ENCODE data around the gene MACROD2. TPM values are rescaled to one million over a fixed set of nuclear protein-coding genes. Genes with fewer than 3 reads are reported as not detected.

MACROD2 gene
- polyA plus RNA-seq, 2 of the 4 experiments (the other 2 are of a cell fraction), result 0.96 to 1.3 TPM

DNA sequence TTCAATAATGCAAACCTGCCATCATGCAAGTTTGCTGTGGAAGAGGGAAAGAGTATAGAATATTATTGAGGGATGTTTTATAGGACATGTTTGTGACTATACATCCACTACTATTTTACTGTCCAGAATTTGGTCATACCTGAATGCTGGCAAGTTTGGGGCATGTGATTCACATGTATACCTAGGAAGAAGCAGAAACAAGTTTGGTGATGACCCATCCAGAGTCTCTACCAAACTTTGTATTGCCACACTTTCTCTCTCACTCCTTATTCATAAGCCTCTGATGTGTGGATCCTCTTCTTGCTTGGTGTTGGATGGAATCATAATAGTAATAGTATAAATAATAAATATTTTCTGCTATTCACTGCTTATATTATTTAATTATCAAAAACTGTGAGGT lies 450.6 kb downstream of the MACROD2 start:
- FAIRE-seq, result no peak

GRCh38 chr20:14446446-14446845 lies 451.1 kb downstream of the MACROD2 start:
- no peak for TF ChIP-seq MYC (IDR thresholded peaks at IDR 0.05; ENCODE audit: borderline replicate concordance, low read length)
- TF ChIP-seq GATA3 (IDR thresholded peaks at IDR 0.05; ENCODE audit: borderline replicate concordance), result no peak
- no peak for TF ChIP-seq CHD4 (IDR thresholded peaks at IDR 0.05; ENCODE audit: borderline replicate concordance)
- TF ChIP-seq ESRRA (IDR thresholded peaks at IDR 0.05; ENCODE audit: borderline replicate concordance, low read length), result no peak
- TF ChIP-seq MAFK (IDR thresholded peaks at IDR 0.05; ENCODE audit: partially characterized antibody), result no peak
- ChIA-PET CTCF (no interaction called here), POLR2A (no interaction called here)
- Histone ChIP-seq H3K4me3 (no peak overlapping the region), H3K4me1 (peaks cover 24% of the 10 kb centered on the region), H3K27ac (no peak overlapping the region), H3K4me2 (no peak overlapping the region), H3K9me3 (no peaks in the 10 kb centered on the region)
- DNase-seq (ENCODE audit: low read depth in 1 of 2, low spot score in 1 of 2), result no peak
- FAIRE-seq, result no peak
- ATAC-seq, result no peak

More for the DNA sequence above, 450.6 kb downstream of the MACROD2 start:
- ChIA-PET CTCF (no interaction called here), POLR2A (no interaction called here)
- no peak for DNase-seq (ENCODE audit: low read depth in 1 of 2, low spot score in 1 of 2)
- TF ChIP-seq PBX3 (IDR thresholded peaks at IDR 0.05), result no peak
- no peak for TF ChIP-seq NFE2L2 (conservative IDR thresholded peaks at IDR 0.05; ENCODE audit: low read length)
- TF ChIP-seq ESRRA (IDR thresholded peaks at IDR 0.05; ENCODE audit: borderline replicate concordance, low read length), result no peak
- TF ChIP-seq EHF (CRISPR knock-in tag; IDR thresholded peaks at IDR 0.05), result no peak
- TF ChIP-seq ATOH8 (CRISPR knock-in tag; IDR thresholded peaks at IDR 0.05; ENCODE audit: low read depth), result no peak
- no peak for TF ChIP-seq BHLHE40 (IDR thresholded peaks at IDR 0.05; ENCODE audit: low read depth, low read length)
- no peak for TF ChIP-seq RFX5 (IDR thresholded peaks at IDR 0.05)
- TF ChIP-seq, protein P1, sequence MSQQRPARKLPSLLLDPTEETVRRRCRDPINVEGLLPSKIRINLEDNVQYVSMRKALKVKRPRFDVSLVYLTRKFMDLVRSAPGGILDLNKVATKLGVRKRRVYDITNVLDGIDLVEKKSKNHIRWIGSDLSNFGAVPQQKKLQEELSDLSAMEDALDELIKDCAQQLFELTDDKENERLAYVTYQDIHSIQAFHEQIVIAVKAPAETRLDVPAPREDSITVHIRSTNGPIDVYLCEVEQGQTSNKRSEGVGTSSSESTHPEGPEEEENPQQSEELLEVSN (IDR thresholded peaks at IDR 0.05; ENCODE audit: borderline replicate concordance, low read depth), result no peak
- TF ChIP-seq FOSL2 (IDR thresholded peaks at IDR 0.05), result no peak
- no peak for TF ChIP-seq FOSL2 (CRISPR knock-in tag; IDR thresholded peaks at IDR 0.05)
- Histone ChIP-seq H3K9me3 (no peaks in the 10 kb centered on the region), H3K4me3 (no peak overlapping the region), H3K4me1 (peaks cover 24% of the 10 kb centered on the region), H3K27ac (0 out of 6 replicates have a peak overlapping the region, but pooled peaks of 1 of the 2 experiments have one; percentile 8), H3K4me2 (no peak overlapping the region)
- ATAC-seq, result no peak

- FAIRE-seq, result peak; percentile 91
- Histone ChIP-seq H3K4me1 (peaks cover 24% of the 10 kb centered on the region), H3K27ac (no peak overlapping the region), H3K9me3 (no peaks in the 10 kb centered on the region), H3K4me2 (peak overlapping the region; percentile 23; the same call in 2 of the 3 replicates), H3K4me3 (no peak overlapping the region)
- CTCF ChIA-PET, result no interaction called here
- DNase-seq (ENCODE audit: low read depth in 1 of 2, low spot score in 1 of 2), result no peak
- peak in 1 of 2 experiments; percentile 27; a peak in 1 of 6 replicates for ATAC-seq
- 4% methylated on average over 1 of the region's 1 CpG for WGBS (ENCODE audit: missing lambda C conversion rate)
- POLR2A ChIA-PET, result no interaction called here
- TF ChIP-seq ZSCAN20 (CRISPR knock-in tag; IDR thresholded peaks at IDR 0.05) (no peak), TFCP2L1 (CRISPR knock-in tag; IDR thresholded peaks at IDR 0.05) (no peak), ZFP36 (IDR thresholded peaks at IDR 0.05; ENCODE audit: borderline replicate concordance, partially characterized antibody) (no peak), KDM1A (IDR thresholded peaks at IDR 0.05; ENCODE audit: low read depth) (no peak), CEBPB (IDR thresholded peaks at IDR 0.05) (peak in 1 of 2 experiments; percentile 32; a peak in 1 of 4 replicates), MAX (IDR thresholded peaks at IDR 0.05) (no peak), NFE2L2 (conservative IDR thresholded peaks at IDR 0.05; ENCODE audit: low read length) (no peak), FOSL2 (IDR thresholded peaks at IDR 0.05) (no peak), FOSL2 (CRISPR knock-in tag; IDR thresholded peaks at IDR 0.05) (peak; percentile 32; the same call in 1 of the 2 replicates), NPAS2 (CRISPR knock-in tag; IDR thresholded peaks at IDR 0.05; ENCODE audit: borderline replicate concordance) (no peak), BHLHE40 (IDR thresholded peaks at IDR 0.05; ENCODE audit: low read depth, low read length) (no peak), HEYL (CRISPR knock-in tag; IDR thresholded peaks at IDR 0.05) (no peak), JUNB (IDR thresholded peaks at IDR 0.05) (peak; percentile 47; the same call in 1 of the 2 replicates), JUN (IDR thresholded peaks at IDR 0.05) (no peak)
- TF ChIP-seq, protein P2, sequence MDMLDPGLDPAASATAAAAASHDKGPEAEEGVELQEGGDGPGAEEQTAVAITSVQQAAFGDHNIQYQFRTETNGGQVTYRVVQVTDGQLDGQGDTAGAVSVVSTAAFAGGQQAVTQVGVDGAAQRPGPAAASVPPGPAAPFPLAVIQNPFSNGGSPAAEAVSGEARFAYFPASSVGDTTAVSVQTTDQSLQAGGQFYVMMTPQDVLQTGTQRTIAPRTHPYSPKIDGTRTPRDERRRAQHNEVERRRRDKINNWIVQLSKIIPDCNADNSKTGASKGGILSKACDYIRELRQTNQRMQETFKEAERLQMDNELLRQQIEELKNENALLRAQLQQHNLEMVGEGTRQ (IDR thresholded peaks at IDR 0.05), result no peak
- TF ChIP-seq, protein P3, sequence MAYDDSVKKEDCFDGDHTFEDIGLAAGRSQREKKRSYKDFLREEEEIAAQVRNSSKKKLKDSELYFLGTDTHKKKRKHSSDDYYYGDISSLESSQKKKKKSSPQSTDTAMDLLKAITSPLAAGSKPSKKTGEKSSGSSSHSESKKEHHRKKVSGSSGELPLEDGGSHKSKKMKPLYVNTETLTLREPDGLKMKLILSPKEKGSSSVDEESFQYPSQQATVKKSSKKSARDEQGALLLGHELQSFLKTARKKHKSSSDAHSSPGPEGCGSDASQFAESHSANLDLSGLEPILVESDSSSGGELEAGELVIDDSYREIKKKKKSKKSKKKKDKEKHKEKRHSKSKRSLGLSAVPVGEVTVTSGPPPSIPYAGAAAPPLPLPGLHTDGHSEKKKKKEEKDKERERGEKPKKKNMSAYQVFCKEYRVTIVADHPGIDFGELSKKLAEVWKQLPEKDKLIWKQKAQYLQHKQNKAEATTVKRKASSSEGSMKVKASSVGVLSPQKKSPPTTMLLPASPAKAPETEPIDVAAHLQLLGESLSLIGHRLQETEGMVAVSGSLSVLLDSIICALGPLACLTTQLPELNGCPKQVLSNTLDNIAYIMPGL (CRISPR knock-in tag; IDR thresholded peaks at IDR 0.05; ENCODE audit: borderline replicate concordance), result no peak
These were observed 454.0 kb downstream of the MACROD2 start for GRCh38 chr20:14449323-14449722.

All from A549 (cell line).